ENCODE measurements around the gene CFAP46.

DNA sequence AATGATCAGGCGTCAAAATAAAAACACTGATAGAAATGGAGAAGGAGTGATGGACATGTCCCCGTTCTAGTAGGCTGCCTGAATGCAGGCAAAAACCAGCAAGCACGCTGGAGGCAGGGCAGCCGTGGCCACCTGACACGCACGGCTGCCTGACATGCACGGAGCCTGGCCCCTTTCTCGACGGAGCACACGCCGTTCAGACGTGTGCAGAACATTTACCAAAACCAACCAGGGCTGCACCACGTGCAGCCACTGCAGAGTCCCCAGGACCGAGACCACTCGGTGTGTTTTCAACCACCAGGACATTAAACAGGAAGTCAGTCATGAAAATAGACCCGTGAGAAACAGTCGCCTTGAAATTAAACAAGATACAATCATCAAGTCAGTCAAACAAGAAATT lies 94.5 kb downstream of the CFAP46 start:
- TF ChIP-seq, protein P1, sequence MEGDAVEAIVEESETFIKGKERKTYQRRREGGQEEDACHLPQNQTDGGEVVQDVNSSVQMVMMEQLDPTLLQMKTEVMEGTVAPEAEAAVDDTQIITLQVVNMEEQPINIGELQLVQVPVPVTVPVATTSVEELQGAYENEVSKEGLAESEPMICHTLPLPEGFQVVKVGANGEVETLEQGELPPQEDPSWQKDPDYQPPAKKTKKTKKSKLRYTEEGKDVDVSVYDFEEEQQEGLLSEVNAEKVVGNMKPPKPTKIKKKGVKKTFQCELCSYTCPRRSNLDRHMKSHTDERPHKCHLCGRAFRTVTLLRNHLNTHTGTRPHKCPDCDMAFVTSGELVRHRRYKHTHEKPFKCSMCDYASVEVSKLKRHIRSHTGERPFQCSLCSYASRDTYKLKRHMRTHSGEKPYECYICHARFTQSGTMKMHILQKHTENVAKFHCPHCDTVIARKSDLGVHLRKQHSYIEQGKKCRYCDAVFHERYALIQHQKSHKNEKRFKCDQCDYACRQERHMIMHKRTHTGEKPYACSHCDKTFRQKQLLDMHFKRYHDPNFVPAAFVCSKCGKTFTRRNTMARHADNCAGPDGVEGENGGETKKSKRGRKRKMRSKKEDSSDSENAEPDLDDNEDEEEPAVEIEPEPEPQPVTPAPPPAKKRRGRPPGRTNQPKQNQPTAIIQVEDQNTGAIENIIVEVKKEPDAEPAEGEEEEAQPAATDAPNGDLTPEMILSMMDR (conservative IDR thresholded peaks at IDR 0.05; ENCODE audit: low read length) = no peak
- no peak for TF ChIP-seq EZH2phosphoT487 (IDR thresholded peaks at IDR 0.05; ENCODE audit: borderline replicate concordance, low read depth, low read length)
